GM12864 (cell line): Measurements from ENCODE around the gene GZMM.

ENCODE experiments used
- DNase-seq: peaks from one replicate; pipeline ENCODE4 v3.0.0-alpha.2; 2011; ENCODE audit warnings: low read depth
- H3K4me3 ChIP-seq: 2 replicates; pipeline ENCODE4 v1.5.1; 2011; ENCODE audit warnings: mild to moderate bottlenecking, low read depth, low read length, control low read depth
- TF ChIP-seq, protein P1 (sequence below): IDR thresholded peaks from 2 replicates; pipeline ENCODE4 v1.5.1; 2011; ENCODE audit warnings: low read depth, mild to moderate bottlenecking, moderate library complexity, low read length, control low read depth, inconsistent platforms; ENCODE audit errors: missing control alignments

GZMM gene

GRCh38 chr19:570251-570686 is 26.4 kb downstream of the GZMM start:
- no peak for DNase-seq
- H3K4me3 ChIP-seq, result no peak overlapping the region
- TF ChIP-seq, protein P1, sequence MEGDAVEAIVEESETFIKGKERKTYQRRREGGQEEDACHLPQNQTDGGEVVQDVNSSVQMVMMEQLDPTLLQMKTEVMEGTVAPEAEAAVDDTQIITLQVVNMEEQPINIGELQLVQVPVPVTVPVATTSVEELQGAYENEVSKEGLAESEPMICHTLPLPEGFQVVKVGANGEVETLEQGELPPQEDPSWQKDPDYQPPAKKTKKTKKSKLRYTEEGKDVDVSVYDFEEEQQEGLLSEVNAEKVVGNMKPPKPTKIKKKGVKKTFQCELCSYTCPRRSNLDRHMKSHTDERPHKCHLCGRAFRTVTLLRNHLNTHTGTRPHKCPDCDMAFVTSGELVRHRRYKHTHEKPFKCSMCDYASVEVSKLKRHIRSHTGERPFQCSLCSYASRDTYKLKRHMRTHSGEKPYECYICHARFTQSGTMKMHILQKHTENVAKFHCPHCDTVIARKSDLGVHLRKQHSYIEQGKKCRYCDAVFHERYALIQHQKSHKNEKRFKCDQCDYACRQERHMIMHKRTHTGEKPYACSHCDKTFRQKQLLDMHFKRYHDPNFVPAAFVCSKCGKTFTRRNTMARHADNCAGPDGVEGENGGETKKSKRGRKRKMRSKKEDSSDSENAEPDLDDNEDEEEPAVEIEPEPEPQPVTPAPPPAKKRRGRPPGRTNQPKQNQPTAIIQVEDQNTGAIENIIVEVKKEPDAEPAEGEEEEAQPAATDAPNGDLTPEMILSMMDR, result no peak

DNA sequence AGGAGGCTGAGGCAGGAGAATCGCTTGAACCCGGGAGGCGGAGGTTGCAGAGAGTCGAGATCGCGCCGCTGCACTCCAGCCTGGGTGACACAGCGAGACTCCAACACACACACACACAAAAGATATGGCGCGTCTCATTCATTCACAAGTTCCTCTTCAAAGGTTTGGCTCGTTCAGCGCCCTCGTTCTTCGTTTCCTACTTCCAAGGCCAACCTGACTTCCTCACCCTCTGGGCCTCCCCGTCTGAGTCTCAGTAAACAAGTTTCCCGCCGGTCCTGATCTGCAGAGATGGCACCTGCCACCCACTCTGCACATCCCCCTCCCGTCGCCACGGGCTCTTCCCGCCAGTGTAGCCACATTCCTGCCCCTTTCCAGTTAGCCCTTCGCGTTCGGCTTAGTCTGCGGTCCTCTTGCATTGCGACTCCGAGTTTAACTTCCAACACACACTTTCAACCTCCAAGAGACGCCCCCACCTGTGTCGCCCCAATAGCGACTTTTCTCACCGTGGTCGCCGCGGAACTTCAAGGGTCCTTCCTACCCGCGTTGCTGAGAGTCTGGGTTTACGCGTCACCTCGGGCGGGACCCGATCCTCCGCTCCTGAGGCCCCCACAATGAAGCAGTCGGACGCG is 27.2 kb downstream of the GZMM start:
- no peak for DNase-seq
- peak overlapping the region; percentile 59 for H3K4me3 ChIP-seq
- TF ChIP-seq, protein P1, result no peak

GRCh38 chr19:571566-571974 is 27.7 kb downstream of the GZMM start:
- DNase-seq, result no peak
- peak overlapping the region; percentile 59 for H3K4me3 ChIP-seq
- TF ChIP-seq, protein P1, result no peak

DNA sequence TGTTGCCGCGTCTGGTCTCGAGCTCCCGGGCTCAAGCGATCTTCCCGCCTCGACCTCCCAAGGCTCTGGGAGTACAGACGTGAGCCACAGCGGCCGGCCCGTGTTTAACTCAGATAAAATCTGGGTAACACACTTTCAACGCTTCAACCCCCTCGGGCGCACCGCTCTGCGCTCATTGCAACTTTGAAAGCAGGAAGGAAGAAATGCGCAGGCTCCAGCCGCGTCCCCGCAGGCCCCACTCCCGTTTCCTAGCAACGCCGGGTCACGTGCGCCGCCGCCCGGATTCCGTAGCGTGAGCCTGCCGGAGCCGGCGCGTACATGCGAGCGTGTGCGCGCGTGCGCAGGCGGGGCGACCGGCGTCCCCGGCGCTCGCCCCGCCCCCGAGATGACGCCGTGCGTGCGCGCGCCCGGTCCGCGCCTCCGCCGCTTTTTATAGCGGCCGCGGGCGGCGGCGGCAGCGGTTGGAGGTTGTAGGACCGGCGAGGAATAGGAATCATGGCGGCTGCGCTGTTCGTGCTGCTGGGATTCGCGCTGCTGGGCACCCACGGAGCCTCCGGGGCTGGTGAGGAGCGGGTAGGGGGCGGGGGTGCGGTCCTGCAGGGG is 28.4 kb downstream of the GZMM start, which contains the start of gene BSG:
TSS of gene BSG (plus strand) at position 457 of the 603 bp plus-strand sequence. CDS start at position 496, 39 bp downstream.
- H3K4me3 ChIP-seq, result peak within 1 kb of the TSS; percentile 100
- TF ChIP-seq, protein P1, result no peak
- peak; percentile 90 for DNase-seq

DNA sequence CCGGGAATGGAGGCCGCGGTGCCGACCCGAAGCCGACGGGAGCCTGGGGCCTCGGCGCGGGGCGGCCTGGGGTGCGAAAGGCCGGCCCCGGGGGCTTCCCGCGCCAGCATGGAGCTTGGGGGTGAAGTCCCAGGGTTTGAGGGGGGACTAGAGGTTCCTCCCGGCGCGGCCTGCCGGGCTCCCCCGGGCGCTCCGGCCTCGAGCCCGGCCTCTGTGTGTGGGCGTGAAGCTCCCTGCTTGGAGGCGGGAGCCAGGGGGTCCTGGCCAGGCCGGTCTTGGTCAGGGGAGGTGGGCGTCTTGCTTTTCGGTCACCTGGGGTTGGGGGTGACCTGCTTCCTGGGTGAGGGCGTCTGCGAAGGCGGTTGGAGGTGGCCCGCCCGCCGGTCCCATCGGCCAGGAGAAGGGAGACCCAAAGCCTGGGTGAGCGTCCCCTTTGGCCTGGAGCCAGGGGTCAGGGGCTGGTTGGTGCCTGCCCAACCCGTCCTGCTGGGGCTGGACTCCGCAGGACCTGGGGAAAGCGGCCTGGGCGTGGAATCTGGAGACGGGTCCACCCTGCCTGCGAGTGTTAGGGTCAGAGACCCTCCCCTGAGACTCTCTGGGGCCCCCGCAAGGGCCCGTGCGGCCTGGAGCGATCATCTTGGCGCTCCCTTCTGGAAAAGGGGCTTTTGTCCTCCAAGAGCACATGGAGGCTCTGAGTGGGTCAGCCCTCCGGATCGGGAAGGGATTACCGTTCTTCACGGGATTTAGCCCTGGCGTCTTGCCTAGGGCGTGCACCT is 29.1 kb downstream of the GZMM start:
- DNase-seq, result no peak
- H3K4me3 ChIP-seq, result peak overlapping the region; percentile 100
- TF ChIP-seq, protein P1, result no peak

GRCh38 chr19:573519-573825 is 29.6 kb downstream of the GZMM start:
- H3K4me3 ChIP-seq, result peak overlapping the region; percentile 100

More at GRCh38 chr19:573519-573825, 29.6 kb downstream of the GZMM start:
- TF ChIP-seq, protein P1, result no peak
- DNase-seq, result no peak
